Sigmoid colon (tissue), 4 donors: ENCODE data around the gene MSH3.

ENCODE experiments used
- POLR2AphosphoS5 ChIP-seq, 4 donors: sonication (generic); formaldehyde crosslinking; IDR thresholded peaks; one replicate each; pipeline ENCODE4 v1.6.1; 2017; ENCODE audit warnings: antibody characterized with exemption in 4 of 4
- TF ChIP-seq, protein P1 (sequence below), 4 experiments: fragments of 450-650 bp in 3 of 4; fragments of 200-600 bp in 1 of 4; IDR thresholded peaks; one replicate each; pipeline ENCODE4 v1.5.1; 2016 to 2019; ENCODE audit warnings: antibody characterized with exemption in 4 of 4, mild to moderate bottlenecking in 3 of 4, moderate library complexity in 2 of 4

- TF ChIP-seq, protein P1, sequence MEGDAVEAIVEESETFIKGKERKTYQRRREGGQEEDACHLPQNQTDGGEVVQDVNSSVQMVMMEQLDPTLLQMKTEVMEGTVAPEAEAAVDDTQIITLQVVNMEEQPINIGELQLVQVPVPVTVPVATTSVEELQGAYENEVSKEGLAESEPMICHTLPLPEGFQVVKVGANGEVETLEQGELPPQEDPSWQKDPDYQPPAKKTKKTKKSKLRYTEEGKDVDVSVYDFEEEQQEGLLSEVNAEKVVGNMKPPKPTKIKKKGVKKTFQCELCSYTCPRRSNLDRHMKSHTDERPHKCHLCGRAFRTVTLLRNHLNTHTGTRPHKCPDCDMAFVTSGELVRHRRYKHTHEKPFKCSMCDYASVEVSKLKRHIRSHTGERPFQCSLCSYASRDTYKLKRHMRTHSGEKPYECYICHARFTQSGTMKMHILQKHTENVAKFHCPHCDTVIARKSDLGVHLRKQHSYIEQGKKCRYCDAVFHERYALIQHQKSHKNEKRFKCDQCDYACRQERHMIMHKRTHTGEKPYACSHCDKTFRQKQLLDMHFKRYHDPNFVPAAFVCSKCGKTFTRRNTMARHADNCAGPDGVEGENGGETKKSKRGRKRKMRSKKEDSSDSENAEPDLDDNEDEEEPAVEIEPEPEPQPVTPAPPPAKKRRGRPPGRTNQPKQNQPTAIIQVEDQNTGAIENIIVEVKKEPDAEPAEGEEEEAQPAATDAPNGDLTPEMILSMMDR (IDR thresholded peaks at IDR 0.05) = no peak
- no peak for TF ChIP-seq POLR2AphosphoS5 (IDR thresholded peaks at IDR 0.05)
Observed at GRCh38 chr5:80646926-80647325, 7.5 kb upstream of the MSH3 start.
